Hepatocyte (in vitro differentiated cells): ENCODE measurements around the gene RALB. TPM values are rescaled to one million over a fixed set of nuclear protein-coding genes. Genes with fewer than 3 reads are reported as not detected.

Experiments used
- DNase-seq: peaks from one replicate; pipeline ENCODE4 v3.0.0-alpha.2; 2016; ENCODE audit warnings: low spot score
- H2AFZ ChIP-seq: fragments of 200-600 bp; sonication (generic); 2 replicates; pipeline ENCODE4 v1.6.0; 2016; ENCODE audit warnings: antibody characterized with exemption, mild to moderate bottlenecking
- H3K27ac ChIP-seq: fragments of 200-600 bp; sonication (generic); 2 replicates; pipeline ENCODE4 v1.5.1; 2016; ENCODE audit warnings: mild to moderate bottlenecking
- H3K27me3 ChIP-seq: fragments of 200-600 bp; sonication (generic); 2 replicates; pipeline ENCODE4 v1.6.1; 2016
- H3K36me3 ChIP-seq: fragments of 200-600 bp; sonication (generic); replicated peaks from 2 replicates; pipeline ENCODE4 v1.5.1; 2016; ENCODE audit warnings: low read depth; ENCODE audit not compliant: insufficient read depth
- H3K4me1 ChIP-seq: fragments of 200-600 bp; sonication (generic); 2 replicates; pipeline ENCODE4 v1.5.1; 2016; ENCODE audit warnings: mild to moderate bottlenecking, moderate library complexity; ENCODE audit not compliant: insufficient read depth
- H3K4me2 ChIP-seq: fragments of 200-600 bp; sonication (generic); 2 replicates; pipeline ENCODE4 v1.6.0; 2016
- H3K4me3 ChIP-seq: fragments of 200-600 bp; sonication (generic); 2 replicates; pipeline ENCODE4 v1.5.1; 2016; ENCODE audit warnings: mild to moderate bottlenecking
- H3K79me2 ChIP-seq: fragments of 200-600 bp; sonication (generic); 2 replicates; pipeline ENCODE4 v1.6.0; 2017; ENCODE audit warnings: mild to moderate bottlenecking
- H3K9me2 ChIP-seq: fragments of 200-600 bp; sonication (generic); replicated peaks from 2 replicates; pipeline ENCODE4 v1.6.0; 2017; ENCODE audit warnings: mild to moderate bottlenecking; ENCODE audit not compliant: insufficient read depth
- H3K9me3 ChIP-seq: fragments of 200-600 bp; sonication (generic); 2 replicates; pipeline ENCODE4 v1.5.1; 2016; ENCODE audit warnings: low read depth, mild to moderate bottlenecking
- H4K20me1 ChIP-seq: fragments of 200-600 bp; sonication (generic); 2 replicates; pipeline ENCODE4 v1.6.0; 2016; ENCODE audit warnings: mild to moderate bottlenecking; ENCODE audit not compliant: insufficient read depth, poor library complexity, severe bottlenecking
- EZH2 ChIP-seq: fragments of 200-600 bp; sonication (generic); IDR thresholded peaks from 2 replicates; pipeline ENCODE4 v1.6.1; 2016; ENCODE audit warnings: antibody characterized with exemption, mild to moderate bottlenecking, borderline replicate concordance
- EZH2phosphoT487 ChIP-seq: fragments of 200-600 bp; sonication (generic); IDR thresholded peaks from one replicate; pipeline ENCODE4 v1.6.1; 2018; ENCODE audit warnings: antibody characterized with exemption, mild to moderate bottlenecking, low read depth, moderate library complexity; ENCODE audit not compliant: unreplicated experiment, severe bottlenecking
- WGBS: methylation state at CpG from one replicate; pipeline ENCODE4 v1.1.6; 2016; ENCODE audit warnings: low lambda C conversion rate; ENCODE audit errors: missing lambda C conversion rate; 5-methylcytosine and 5-hydroxymethylcytosine counted together
- polyA plus RNA-seq: library from polyadenylated mRNA; unstranded; fragments of >200 nt; fragmentation: Nextera tagmentation; extraction: Ambion mirVana; gene quantifications from 2 replicates; pipeline ENCODE4 v1.2.1, GENCODE V29; 2016
- total RNA-seq: library from RNA; depleted of rRNA; stranded (reverse); fragments of >200 nt; gene quantifications from 2 replicates; pipeline ENCODE4 v1.2.3, GENCODE V29; 2014
- TF ChIP-seq, protein P1 (sequence below): fragments of 200-600 bp; sonication (generic); IDR thresholded peaks from 2 replicates; pipeline ENCODE4 v1.5.1; 2016; ENCODE audit warnings: antibody characterized with exemption, mild to moderate bottlenecking; ENCODE audit not compliant: poor library complexity

The RALB gene
- total and polyA plus RNA-seq, 2 experiments from 2014 or later = 68.2 to 74.4 TPM

DNA sequence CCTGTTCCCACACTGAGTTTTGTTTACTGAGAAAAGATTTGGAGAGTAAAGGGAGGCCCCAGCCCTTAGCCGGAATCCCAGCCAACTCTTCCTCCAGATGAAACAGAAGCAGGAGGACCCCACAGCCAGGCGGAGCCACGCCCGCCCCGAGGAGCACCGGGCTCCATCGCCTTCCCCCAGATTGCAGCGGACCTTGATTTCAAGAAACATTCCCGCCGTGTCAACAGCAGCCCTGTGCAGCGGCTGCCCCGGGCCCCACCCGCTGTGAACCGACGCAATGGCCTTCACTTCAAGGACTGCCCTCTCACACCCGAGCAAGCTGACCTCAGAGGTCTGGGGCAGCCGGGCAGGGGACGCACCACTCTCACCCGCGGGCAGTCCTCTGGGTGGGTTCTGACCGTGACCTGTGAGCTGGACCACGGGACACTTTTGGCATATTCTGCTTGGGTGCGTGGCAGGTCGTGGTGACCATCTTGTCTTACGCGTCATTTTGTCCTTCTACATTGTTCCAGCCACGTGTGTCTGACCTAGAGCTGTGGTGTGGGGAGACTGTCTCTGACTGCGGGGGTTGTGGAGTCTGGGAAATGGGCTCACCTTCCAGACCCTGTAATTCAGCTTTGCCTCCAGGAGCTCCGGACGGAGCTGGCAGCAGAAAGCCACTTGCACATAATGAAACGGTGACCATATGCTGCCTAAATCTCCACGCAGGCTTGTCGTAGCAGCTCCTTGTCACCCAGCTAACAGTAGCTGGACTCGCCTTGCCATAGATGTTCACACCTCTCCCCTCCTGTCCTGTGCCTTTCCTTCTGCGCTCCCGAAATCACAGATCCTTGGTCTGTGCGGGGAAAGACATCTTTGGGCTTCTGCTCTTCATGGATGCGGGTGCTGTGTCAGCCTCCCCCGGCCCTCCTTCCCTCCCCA is 61.3 kb downstream of the RALB start:
- TF ChIP-seq, protein P1, sequence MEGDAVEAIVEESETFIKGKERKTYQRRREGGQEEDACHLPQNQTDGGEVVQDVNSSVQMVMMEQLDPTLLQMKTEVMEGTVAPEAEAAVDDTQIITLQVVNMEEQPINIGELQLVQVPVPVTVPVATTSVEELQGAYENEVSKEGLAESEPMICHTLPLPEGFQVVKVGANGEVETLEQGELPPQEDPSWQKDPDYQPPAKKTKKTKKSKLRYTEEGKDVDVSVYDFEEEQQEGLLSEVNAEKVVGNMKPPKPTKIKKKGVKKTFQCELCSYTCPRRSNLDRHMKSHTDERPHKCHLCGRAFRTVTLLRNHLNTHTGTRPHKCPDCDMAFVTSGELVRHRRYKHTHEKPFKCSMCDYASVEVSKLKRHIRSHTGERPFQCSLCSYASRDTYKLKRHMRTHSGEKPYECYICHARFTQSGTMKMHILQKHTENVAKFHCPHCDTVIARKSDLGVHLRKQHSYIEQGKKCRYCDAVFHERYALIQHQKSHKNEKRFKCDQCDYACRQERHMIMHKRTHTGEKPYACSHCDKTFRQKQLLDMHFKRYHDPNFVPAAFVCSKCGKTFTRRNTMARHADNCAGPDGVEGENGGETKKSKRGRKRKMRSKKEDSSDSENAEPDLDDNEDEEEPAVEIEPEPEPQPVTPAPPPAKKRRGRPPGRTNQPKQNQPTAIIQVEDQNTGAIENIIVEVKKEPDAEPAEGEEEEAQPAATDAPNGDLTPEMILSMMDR = no peak
- H3K4me1 ChIP-seq = no peaks in the 10 kb centered on the region
- H4K20me1 ChIP-seq = no peaks in the 10 kb centered on the region
- peak overlapping the region; percentile 0 for H2AFZ ChIP-seq
- no peaks in the 10 kb centered on the region for H3K36me3 ChIP-seq
- WGBS = 76% methylated on average over 38 of the region's 39 CpGs
- DNase-seq = peak; percentile 47
- H3K9me2 ChIP-seq = no peaks in the 10 kb centered on the region
- no peak overlapping the region for H3K27ac ChIP-seq
- H3K79me2 ChIP-seq = no peaks in the 10 kb centered on the region
- no peak overlapping the region for H3K4me3 ChIP-seq
- H3K27me3 ChIP-seq = no peaks in the 10 kb centered on the region
- H3K4me2 ChIP-seq = peak overlapping the region; percentile 79
- no peaks in the 10 kb centered on the region for H3K9me3 ChIP-seq

DNA sequence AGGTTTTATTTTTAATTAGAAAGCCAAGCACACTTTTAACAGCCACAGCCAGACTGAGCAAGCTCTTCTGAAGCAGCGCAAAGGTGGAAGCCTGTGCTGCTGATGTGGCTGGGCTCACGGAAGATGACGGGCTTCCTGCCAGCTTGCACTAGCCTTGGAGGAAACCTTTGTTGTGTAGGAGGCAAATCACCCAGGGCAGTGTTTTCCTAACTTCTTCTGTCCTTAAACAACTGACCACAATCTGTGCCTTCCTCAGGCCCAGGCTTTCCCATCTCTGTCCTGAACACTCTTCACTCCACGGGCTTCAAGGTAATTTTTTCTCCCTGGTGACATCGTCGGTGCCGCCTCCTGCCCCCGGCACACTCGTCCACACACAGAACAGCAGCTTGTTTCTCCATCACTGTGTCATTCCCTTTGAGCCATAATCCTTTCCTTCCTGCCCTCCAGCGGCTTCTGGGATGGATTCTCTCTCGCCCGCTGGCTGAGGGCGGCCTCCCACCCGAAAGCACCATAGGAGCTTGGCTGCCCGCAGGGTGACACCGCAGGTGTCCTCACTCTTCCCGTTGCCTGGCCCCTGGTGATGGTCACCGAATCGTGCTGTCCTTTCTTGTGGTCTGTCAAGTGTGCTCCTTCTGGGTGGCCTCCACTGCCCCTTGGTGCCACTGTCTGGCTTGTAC is 62.2 kb downstream of the RALB start:
- no peaks in the 10 kb centered on the region for H3K27me3 ChIP-seq
- no peaks in the 10 kb centered on the region for H3K9me3 ChIP-seq
- no peak overlapping the region for H3K4me2 ChIP-seq
- no peaks in the 10 kb centered on the region for H3K79me2 ChIP-seq
- TF ChIP-seq EZH2phosphoT487 (no peak), EZH2 (no peak)
- TF ChIP-seq, protein P1 = no peak
- H3K36me3 ChIP-seq = no peaks in the 10 kb centered on the region
- no peaks in the 10 kb centered on the region for H3K9me2 ChIP-seq
- 81% methylated on average over 19 of the region's 19 CpGs for WGBS
- no peaks in the 10 kb centered on the region for H4K20me1 ChIP-seq
- no peak overlapping the region for H3K4me3 ChIP-seq
- H2AFZ ChIP-seq = no peak overlapping the region
- no peak overlapping the region for H3K27ac ChIP-seq
- no peaks in the 10 kb centered on the region for H3K4me1 ChIP-seq
- DNase-seq = no peak

DNA sequence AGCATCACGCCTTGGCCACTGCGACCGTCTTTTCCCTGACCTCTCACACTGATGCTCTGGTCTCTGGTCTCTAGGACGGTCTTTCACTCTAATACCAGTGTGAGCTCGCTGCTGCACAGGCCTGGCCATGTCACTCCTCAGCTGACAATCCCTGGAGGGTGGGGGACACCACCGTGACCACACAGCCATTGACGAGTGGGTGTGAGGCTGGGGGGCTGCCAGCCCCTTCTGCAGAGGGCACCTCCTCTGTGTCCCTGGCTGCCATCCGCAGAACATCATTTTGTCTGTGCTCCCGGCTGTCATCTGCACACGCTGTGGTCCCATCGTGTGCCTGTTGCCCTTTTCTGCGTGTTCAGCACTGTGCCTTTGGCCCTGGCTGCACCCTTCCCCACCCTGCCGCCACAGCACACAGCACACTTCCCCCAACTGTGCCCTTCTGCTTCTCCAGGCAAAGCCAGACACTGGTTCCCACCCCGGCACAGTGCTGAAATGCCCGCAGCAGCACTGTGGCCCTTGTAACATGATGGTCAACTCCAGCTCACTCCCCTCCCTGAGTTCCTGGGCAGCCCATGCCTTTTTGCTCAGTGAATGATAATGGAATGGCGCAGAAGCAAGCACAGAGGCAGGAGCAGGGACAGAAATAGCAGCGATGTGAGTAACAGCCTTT is 62.8 kb downstream of the RALB start:
- Histone ChIP-seq H3K27me3 (no peaks in the 10 kb centered on the region), H3K9me2 (no peaks in the 10 kb centered on the region), H3K79me2 (no peaks in the 10 kb centered on the region), H3K4me1 (no peaks in the 10 kb centered on the region), H3K9me3 (no peaks in the 10 kb centered on the region), H3K4me3 (no peak overlapping the region), H3K36me3 (no peaks in the 10 kb centered on the region), H3K4me2 (no peak overlapping the region), H2AFZ (no peak overlapping the region), H3K27ac (no peak overlapping the region), H4K20me1 (no peaks in the 10 kb centered on the region)
- no peak for DNase-seq
- TF ChIP-seq EZH2phosphoT487 (no peak), EZH2 (no peak)
- TF ChIP-seq, protein P1 = no peak
- WGBS = 92% methylated on average over 17 of the region's 17 CpGs
